ENCODE results near the gene RTP3.

GRCh38 chr3:46520531-46520930 lies 22.8 kb downstream of the RTP3 start:
- no peak for TF ChIP-seq CTCF (IDR thresholded peaks at IDR 0.05; ENCODE audit: low read length)
- no peak for TF ChIP-seq EZH2 (IDR thresholded peaks at IDR 0.05; ENCODE audit: borderline replicate concordance, low read length)
